ENCODE data around the gene FBN2. TPM values are rescaled to one million over a fixed set of nuclear protein-coding genes. Genes with fewer than 3 reads are reported as not detected.

Gene FBN2
- total and polyA plus RNA-seq, 9 of the 15 experiments (the other 6 are each of a cell fraction or from before 2014, with no cell fraction given), result 0.01 to 0.09 TPM; not detected in 7

GRCh38 chr5:128506643-128507042, 31.4 kb downstream of the FBN2 start:
- WGBS (ENCODE audit: insufficient coverage, low coverage, missing lambda C conversion rate), result 8% methylated on average over 2 of the region's 2 CpGs
- no peak for ATAC-seq
- ChIA-PET POLR2A (no interaction called here), CTCF (ENCODE audit: low intra/inter-chr PET ratio) (no interaction called here)
- DNase-seq (ENCODE audit: extremely low read depth in 1 of 4, low spot score in 3 of 4), result no peak
- Histone ChIP-seq H3K9me3 (replicated peaks; ENCODE audit: control insufficient read depth, insufficient read depth, low read depth, low read length) (no peaks in the 10 kb centered on the region), H2AFZ (ENCODE audit: low read depth, low read length) (no peak overlapping the region), H4K20me1 (replicated peaks; ENCODE audit: control insufficient read depth, insufficient read depth, low read length) (no peaks in the 10 kb centered on the region), H3K4me2 (ENCODE audit: insufficient read depth, low read length) (no peak overlapping the region), H3K79me2 (ENCODE audit: control insufficient read depth, insufficient read depth, low read length) (no peaks in the 10 kb centered on the region), H3K36me3 (ENCODE audit: control insufficient read depth, insufficient read depth, low read length) (no peaks in the 10 kb centered on the region), H3K9ac (ENCODE audit: insufficient read depth in 1 of 2, low read depth in 2 of 2, low read length in 2 of 2) (no peak overlapping the region), H3K27me3 (ENCODE audit: control insufficient read depth in 2 of 2, insufficient read depth in 2 of 2, low read length in 2 of 2) (no peaks in the 10 kb centered on the region), H3K27ac (ENCODE audit: extremely low read depth, low read depth, low read length) (no peak overlapping the region), H3K4me1 (replicated peaks in 1 of 2; ENCODE audit: control insufficient read depth in 2 of 2, insufficient read depth in 2 of 2, low read length in 2 of 2) (no peaks in the 10 kb centered on the region), H3K4me3 (no peak overlapping the region), H3K9me1 (ENCODE audit: control insufficient read depth, insufficient read depth, low read length) (no peaks in the 10 kb centered on the region)
- no TSS peak for BruUV-seq (replicated peaks)
- FAIRE-seq, result no peak
- intact Hi-C loops (cut with micrococcal nuclease), result no loop called here
- in situ Hi-C loops (cut with MboI), result no loop called here
- TF ChIP-seq MAFK (IDR thresholded peaks at IDR 0.05; ENCODE audit: low read length), result 0 out of 2 replicates have a peak, but pooled peaks have one; percentile 8
- no peak for TF ChIP-seq CEBPG (CRISPR knock-in tag; IDR thresholded peaks at IDR 0.05)
- no peak for TF ChIP-seq CEBPG (tag; conservative IDR thresholded peaks at IDR 0.05 in 1 of 2, IDR thresholded peaks at IDR 0.05 in 1 of 2)
- TF ChIP-seq ZNF583 (CRISPR knock-in tag; IDR thresholded peaks at IDR 0.05), result no peak
- no peak for TF ChIP-seq SLC30A9 (CRISPR knock-in tag; IDR thresholded peaks at IDR 0.05)
- no peak for TF ChIP-seq GATAD2B (IDR thresholded peaks at IDR 0.05; ENCODE audit: borderline replicate concordance)
- no peak for TF ChIP-seq ZKSCAN1 (IDR thresholded peaks at IDR 0.05; ENCODE audit: low read depth, low read length)
- no peak for TF ChIP-seq GATA2 (CRISPR knock-in tag; IDR thresholded peaks at IDR 0.05)
- no peak for TF ChIP-seq OTX1 (CRISPR knock-in tag; IDR thresholded peaks at IDR 0.05)
- TF ChIP-seq MAFG (tag; conservative IDR thresholded peaks at IDR 0.05), result peak; percentile 31; the same call in 1 of the 2 replicates
- no peak for TF ChIP-seq HMGN3 (IDR thresholded peaks at IDR 0.05; ENCODE audit: borderline replicate concordance, extremely low read depth, insufficient read length, low read depth, low read length)
- no peak for TF ChIP-seq UBTF (IDR thresholded peaks at IDR 0.05; ENCODE audit: borderline replicate concordance in 1 of 2, low read depth in 2 of 2, low read length in 2 of 2)
- no peak for TF ChIP-seq ARID2 (IDR thresholded peaks at IDR 0.05)
- peak; percentile 62; the same call in 1 of the 2 replicates for TF ChIP-seq ZNF316 (IDR thresholded peaks at IDR 0.05)
- TF ChIP-seq RBM22 (IDR thresholded peaks at IDR 0.05; ENCODE audit: low read depth, low read length, poor library complexity, severe bottlenecking), result no peak
- no peak for TF ChIP-seq TAF1 (IDR thresholded peaks at IDR 0.05; ENCODE audit: control insufficient read depth, extremely low read depth, insufficient read depth, low read length, severe bottlenecking)
- no peak for TF ChIP-seq MXD1 (CRISPR knock-in tag; IDR thresholded peaks at IDR 0.05; ENCODE audit: borderline replicate concordance, poor library complexity, severe bottlenecking)
- TF ChIP-seq NRF1 (conservative IDR thresholded peaks at IDR 0.05 in 1 of 2, IDR thresholded peaks at IDR 0.05 in 1 of 2), result no peak
- no peak for TF ChIP-seq FOXP1 (CRISPR knock-in tag; IDR thresholded peaks at IDR 0.05)
- TF ChIP-seq TRIM24 (IDR thresholded peaks at IDR 0.05), result no peak
- no peak for TF ChIP-seq E2F3 (CRISPR knock-in tag; IDR thresholded peaks at IDR 0.05)
- no peak for TF ChIP-seq ZNF785 (CRISPR knock-in tag; IDR thresholded peaks at IDR 0.05)
- no peak for TF ChIP-seq RBM34 (IDR thresholded peaks at IDR 0.05; ENCODE audit: borderline replicate concordance, insufficient read depth, low read length)
